RWPE1 (cell line): ENCODE results near the gene GAPT.

Experiments used
- CTCF ChIA-PET: fragments of 350-600 bp; sonication (Branson Sonifier 250); formaldehyde crosslinking; extraction: SDS; loops from one replicate; lab custom pipeline; 2021; lab: Yijun Ruan, JAX
- POLR2A ChIA-PET: fragments of 400-600 bp; formaldehyde crosslinking; extraction: SDS; loops from one replicate; lab custom pipeline; 2020; ENCODE audit warnings: antibody characterized with exemption; ENCODE audit not compliant: low non-redundant PET; lab: Yijun Ruan, JAX
- DNase-seq: peaks from one replicate; pipeline ENCODE4 v3.0.0; 2012; ENCODE audit warnings: low spot score
- H3K27ac ChIP-seq: fragments of 450-650 bp; 2 replicates; pipeline ENCODE4 v1.5.1; 2017
- CTCF ChIP-seq: fragments of 450-650 bp; conservative IDR thresholded peaks from 2 replicates; pipeline ENCODE4 v1.5.1; 2017; ENCODE audit warnings: low read depth, mild to moderate bottlenecking

Gene GAPT

DNA sequence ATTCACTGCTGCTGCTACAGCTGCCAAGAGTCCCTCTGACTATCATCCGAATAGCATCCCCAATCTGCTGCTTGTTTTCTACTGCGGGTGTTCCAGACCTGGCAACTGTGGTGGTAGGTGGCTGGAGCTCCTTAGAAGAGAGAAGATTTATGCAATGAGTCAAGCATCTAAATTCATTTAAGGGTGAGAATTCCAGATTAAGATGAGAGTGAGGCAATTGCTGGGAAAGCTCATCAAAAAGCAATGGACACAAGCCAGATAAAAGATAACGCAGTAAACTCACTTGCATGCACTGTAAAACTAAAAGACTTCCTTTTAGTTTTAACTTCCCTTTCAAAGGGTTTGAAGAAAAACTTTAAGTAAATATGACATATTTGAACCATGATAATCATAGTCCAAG lies 35.2 kb upstream of the GAPT start:
- DNase-seq, result no peak
- peak overlapping the region; percentile 67; the same call in 1 of the 2 replicates for H3K27ac ChIP-seq
- no peak for TF ChIP-seq CTCF
- ChIA-PET POLR2A (interaction anchor here (0.6 kb wide), 1 partner anchor 170 kb away, joined by 3 read pairs; no protein-coding TSS in a partner anchor), CTCF (interaction anchor here (0.6 to 1.5 kb wide), 3 partner anchors 311 to 676 kb away, joined by 3 to 4 read pairs (median 3); no protein-coding TSS in a partner anchor)

DNA sequence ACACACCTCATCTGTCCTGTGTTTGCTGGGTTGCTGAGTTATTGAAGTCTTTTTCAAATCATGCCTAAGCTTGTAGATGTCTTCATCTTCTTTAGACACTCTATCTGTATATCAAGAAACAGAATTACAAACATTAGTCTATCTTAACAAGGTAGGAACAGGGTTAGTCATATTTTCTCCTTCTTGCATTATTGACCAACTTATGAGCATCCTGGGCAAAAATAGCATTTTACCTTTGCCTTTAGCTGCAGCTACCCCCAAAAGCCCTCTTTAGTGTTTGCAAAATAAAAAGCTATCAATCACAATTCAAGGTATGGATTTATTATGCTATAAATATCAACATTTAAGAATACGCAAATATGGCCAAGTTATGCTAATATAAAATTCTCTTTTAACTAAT lies 34.7 kb upstream of the GAPT start:
- no peak for DNase-seq
- CTCF ChIA-PET, result interaction anchor here (0.6 to 1.5 kb wide), 4 partner anchors 312 to 677 kb away, joined by 3 to 4 read pairs (median 4); no protein-coding TSS in a partner anchor
- no peak for TF ChIP-seq CTCF
- POLR2A ChIA-PET, result interaction anchor here (0.6 kb wide), 1 partner anchor 170 kb away, joined by 3 read pairs; no protein-coding TSS in a partner anchor
- no peak overlapping the region for H3K27ac ChIP-seq

- POLR2A ChIA-PET, result no interaction called here
- CTCF ChIA-PET, result interaction anchor here (0.6 to 1.5 kb wide), 3 partner anchors 567 to 677 kb away, joined by 3 to 4 read pairs (median 4); no protein-coding TSS in a partner anchor
- TF ChIP-seq CTCF, result no peak
- no peak for DNase-seq
- no peak overlapping the region for H3K27ac ChIP-seq
These were observed 34.2 kb upstream of the GAPT start for GRCh38 chr5:58457050-58457449.

- ChIA-PET POLR2A (interaction anchor here (0.6 to 1.1 kb wide), 4 partner anchors 136 to 808 kb away, joined by 3 to 4 read pairs (median 4); no protein-coding TSS in a partner anchor), CTCF (interaction anchor here (0.6 to 4.2 kb wide), 5 partner anchors 336 to 1160 kb away, joined by 3 to 40 read pairs (median 6); no protein-coding TSS in a partner anchor)
- TF ChIP-seq CTCF, result no peak
- no peak for DNase-seq
- no peak overlapping the region for H3K27ac ChIP-seq
These were observed 33.0 kb upstream of the GAPT start for GRCh38 chr5:58458141-58458742.

- peak; percentile 67 for DNase-seq
- no peak for TF ChIP-seq CTCF
- CTCF ChIA-PET, result interaction anchor here (0.6 to 4.2 kb wide), 9 partner anchors 199 to 1172 kb away, joined by 3 to 40 read pairs (median 6); no protein-coding TSS in a partner anchor
- H3K27ac ChIP-seq, result no peak overlapping the region
- POLR2A ChIA-PET, result interaction anchor here (0.6 to 1.1 kb wide), 4 partner anchors 137 to 809 kb away, joined by 3 to 4 read pairs (median 4); no protein-coding TSS in a partner anchor
These were observed 32.5 kb upstream of the GAPT start for GRCh38 chr5:58458743-58459145.

DNA sequence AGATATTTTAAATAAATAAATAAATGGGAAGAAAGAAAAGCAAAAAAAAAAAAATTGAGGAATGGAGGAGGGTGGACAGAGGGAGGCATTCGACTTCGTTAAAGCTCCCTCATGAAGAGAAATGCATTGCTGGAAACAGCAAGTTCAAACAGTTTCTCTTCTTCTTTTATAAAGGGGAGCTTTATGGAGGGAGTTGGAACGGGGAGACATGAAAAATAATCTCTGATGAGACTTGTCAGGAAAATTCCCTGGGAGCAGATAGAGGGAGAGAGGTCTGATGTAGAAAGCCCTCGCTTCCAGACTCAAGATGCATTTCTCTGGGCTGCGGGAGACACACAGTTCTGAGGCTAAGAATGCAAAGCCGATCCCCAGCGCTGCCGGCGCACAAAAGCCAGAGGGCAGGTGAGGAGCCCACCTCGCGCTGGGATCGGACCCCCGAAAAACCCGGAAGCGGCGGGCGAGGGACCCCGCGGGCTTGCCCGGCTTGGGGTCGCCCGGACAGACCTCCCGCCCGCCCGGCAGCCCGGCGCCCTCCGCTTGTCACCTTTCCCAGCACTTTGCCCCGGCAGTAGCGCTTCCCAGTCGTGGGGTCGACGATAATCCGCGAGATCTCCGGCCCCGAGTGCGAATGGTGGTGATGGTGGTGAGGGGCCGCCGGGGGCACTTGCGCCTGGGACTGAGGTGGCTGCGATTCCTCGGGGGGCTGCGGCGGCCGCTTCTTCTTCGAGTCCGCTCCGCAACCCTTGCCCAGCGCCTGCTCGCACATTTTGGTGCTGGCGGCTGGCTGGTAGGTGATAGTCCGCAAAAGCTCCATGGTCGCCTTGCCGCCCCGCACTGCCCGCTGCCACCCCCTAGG lies 31.9 kb upstream of the GAPT start:
- TF ChIP-seq CTCF, result no peak
- ChIA-PET CTCF (interaction anchor here (0.6 to 4.2 kb wide), 12 partner anchors 61 to 1173 kb away, joined by 3 to 40 read pairs (median 6); no protein-coding TSS in a partner anchor), POLR2A (interaction anchor here (0.5 to 1.7 kb wide), 5 partner anchors 137 to 809 kb away, joined by 3 to 6 read pairs (median 4); no protein-coding TSS in a partner anchor)
- H3K27ac ChIP-seq, result peak overlapping the region; percentile 94
- DNase-seq, result no peak
